Measurements from ENCODE around the gene CHGA.

Gene CHGA

GRCh38 chr14:92923744-92924103 lies 774 bp downstream of the CHGA start:
- DNase-seq (ENCODE audit: low read depth, low spot score) = no peak
- TF ChIP-seq CTCF (IDR thresholded peaks at IDR 0.05; ENCODE audit: low read depth, low read length) = no peak
- no peak overlapping the region for H3K4me3 ChIP-seq (ENCODE audit: low read depth, low read length)
- in situ Hi-C loops (cut with HindIII; ENCODE audit: low sequenced_read_pairs) = no loop called here

GRCh38 chr14:92924247-92924646 lies 1.3 kb downstream of the CHGA start:
- TF ChIP-seq CTCF (IDR thresholded peaks at IDR 0.05; ENCODE audit: low read depth, low read length) = no peak
- DNase-seq (ENCODE audit: low read depth, low spot score) = no peak
- in situ Hi-C loops (cut with HindIII; ENCODE audit: low sequenced_read_pairs) = no loop called here
- no peak overlapping the region for H3K4me3 ChIP-seq (ENCODE audit: low read depth, low read length)

DNA sequence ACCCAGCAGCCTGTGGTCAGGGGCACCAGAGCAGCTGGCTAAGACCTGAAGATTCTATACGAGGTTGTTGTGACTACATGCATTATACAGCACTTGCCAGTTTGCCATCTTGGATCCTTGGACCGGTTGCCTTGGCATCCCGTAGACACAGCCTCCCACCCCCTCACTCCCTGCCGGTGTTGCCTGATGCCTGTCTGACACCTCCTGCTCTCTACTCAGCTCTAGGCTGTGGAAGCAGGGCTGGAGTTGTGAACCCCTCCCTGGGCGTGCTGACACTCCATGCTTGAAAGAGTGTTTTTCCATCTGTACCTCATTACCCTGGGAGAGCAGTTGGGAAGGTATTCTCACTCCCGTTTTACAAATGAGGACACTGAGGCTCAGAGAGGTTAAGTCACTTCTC lies 2.5 kb downstream of the CHGA start:
- no peak for TF ChIP-seq CTCF (IDR thresholded peaks at IDR 0.05; ENCODE audit: low read depth, low read length)
- no peak for DNase-seq (ENCODE audit: low read depth, low spot score)
- no peak overlapping the region for H3K4me3 ChIP-seq (ENCODE audit: low read depth, low read length)
- in situ Hi-C loops (cut with HindIII; ENCODE audit: low sequenced_read_pairs) = no loop called here

GRCh38 chr14:92926180-92926845 lies 3.4 kb downstream of the CHGA start:
- in situ Hi-C loops (cut with HindIII; ENCODE audit: low sequenced_read_pairs) = no loop called here
- DNase-seq (ENCODE audit: low read depth, low spot score) = no peak
- no peak for TF ChIP-seq CTCF (IDR thresholded peaks at IDR 0.05; ENCODE audit: low read depth, low read length)
- H3K4me3 ChIP-seq (ENCODE audit: low read depth, low read length) = no peak overlapping the region

- in situ Hi-C loops (cut with HindIII; ENCODE audit: low sequenced_read_pairs) = no loop called here
- no peak for TF ChIP-seq CTCF (IDR thresholded peaks at IDR 0.05; ENCODE audit: low read depth, low read length)
Measured at GRCh38 chr14:92926931-92927330, 4.0 kb downstream of the CHGA start.

DNA sequence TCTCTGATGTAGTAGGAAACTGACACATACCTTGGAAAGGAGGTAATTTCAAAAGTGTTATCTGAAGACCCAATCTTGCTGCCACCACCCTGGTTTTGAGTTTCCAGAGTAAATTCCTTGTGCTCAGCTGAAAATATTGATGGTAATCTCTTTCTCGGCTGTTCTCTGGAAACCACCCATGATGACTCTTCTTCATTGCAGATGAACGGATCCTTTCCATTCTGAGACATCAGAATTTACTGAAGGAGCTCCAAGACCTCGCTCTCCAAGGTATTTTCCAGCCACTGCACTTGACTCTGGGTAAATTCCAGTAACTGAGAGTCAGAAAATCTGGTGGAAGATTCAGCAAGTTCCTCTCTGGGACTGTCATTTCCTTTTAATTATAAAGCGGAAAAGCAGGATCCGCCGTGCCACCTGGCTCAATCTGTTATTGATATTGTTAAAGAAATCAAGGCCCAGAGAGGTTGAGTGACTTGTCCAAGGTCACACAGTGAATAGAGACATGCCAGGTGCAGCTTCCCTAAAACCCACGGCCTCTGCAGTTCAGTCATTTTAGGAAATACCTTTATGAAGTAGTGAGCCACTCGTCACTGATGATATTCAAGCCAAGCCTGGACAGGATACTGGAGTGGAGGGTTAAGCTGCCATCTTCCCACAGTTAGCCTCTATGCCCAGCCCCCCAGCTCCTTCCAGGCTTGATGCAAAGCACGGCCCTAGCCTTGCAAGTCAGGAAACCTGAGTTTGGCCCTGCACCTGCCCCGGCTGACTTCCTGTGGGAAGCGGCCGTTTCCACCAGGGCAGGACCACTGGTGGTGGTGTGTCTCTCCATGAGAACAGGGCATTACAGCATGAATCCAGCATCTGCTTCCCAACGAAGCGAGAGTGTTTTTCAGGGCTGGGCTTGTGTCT lies 4.7 kb downstream of the CHGA start:
- no peak for DNase-seq (ENCODE audit: low read depth, low spot score)
- TF ChIP-seq CTCF (IDR thresholded peaks at IDR 0.05; ENCODE audit: low read depth, low read length) = no peak
- H3K4me3 ChIP-seq (ENCODE audit: low read depth, low read length) = no peak overlapping the region
- in situ Hi-C loops (cut with HindIII; ENCODE audit: low sequenced_read_pairs) = no loop called here

More at GRCh38 chr14:92926931-92927330, 4.0 kb downstream of the CHGA start:
- DNase-seq (ENCODE audit: low read depth, low spot score) = no peak
- H3K4me3 ChIP-seq (ENCODE audit: low read depth, low read length) = no peak overlapping the region
